ENCODE data around the gene MYLK.

GRCh38 chr3:123720638-123721037, 163.5 kb downstream of the MYLK start:
- TF ChIP-seq SIX5 (IDR thresholded peaks at IDR 0.05; ENCODE audit: borderline replicate concordance in 1 of 2, insufficient read depth in 1 of 2, low read depth in 1 of 2, low read length in 2 of 2), result no peak
- TF ChIP-seq CHD2 (IDR thresholded peaks at IDR 0.05; ENCODE audit: low read depth, low read length), result no peak
- no peak for TF ChIP-seq CTCF (IDR thresholded peaks at IDR 0.05 in 2 of 3, conservative IDR thresholded peaks at IDR 0.05 in 1 of 3; ENCODE audit: insufficient read depth in 2 of 3, low read depth in 1 of 3, low read length in 3 of 3)
- TF ChIP-seq CAMTA2 (CRISPR knock-in tag; conservative IDR thresholded peaks at IDR 0.05), result no peak
- TF ChIP-seq CSDE1 (IDR thresholded peaks at IDR 0.05), result no peak
- TF ChIP-seq ZNF75A (CRISPR knock-in tag; IDR thresholded peaks at IDR 0.05), result no peak
- TF ChIP-seq E2F4 (CRISPR knock-in tag; IDR thresholded peaks at IDR 0.05; ENCODE audit: low read depth), result no peak
- TF ChIP-seq CTBP1 (IDR thresholded peaks at IDR 0.05; ENCODE audit: borderline replicate concordance), result no peak
- no peak for TF ChIP-seq RBBP5 (IDR thresholded peaks at IDR 0.05; ENCODE audit: borderline replicate concordance, insufficient read depth, low read length, poor library complexity, severe bottlenecking)
- no peak for TF ChIP-seq CBX5 (IDR thresholded peaks at IDR 0.05; ENCODE audit: borderline replicate concordance, low read depth)

Data from K562 (cell line).